Keratinocyte (primary cell): ENCODE results near the gene FBXO45. TPM values are rescaled to one million over a fixed set of nuclear protein-coding genes. Genes with fewer than 3 reads are reported as not detected.

ENCODE experiments used
- DNase-seq: peaks from one replicate; pipeline ENCODE4 v3.0.0-alpha.2; 2011; ENCODE audit warnings: low read depth, missing footprints, low spot score
- FAIRE-seq: peaks from 2 replicates; lab custom pipeline; 2011; peaks lifted over from hg19 to GRCh38; lab: Jason Lieb, UNC
- H2AFZ ChIP-seq: 2 replicates; pipeline ENCODE4 v1.6.0; 2012; ENCODE audit warnings: low read length, control low read depth, inconsistent platforms; ENCODE audit not compliant: control insufficient read depth
- H3K27ac ChIP-seq: 2 replicates; pipeline ENCODE4 v1.5.1; 2011; ENCODE audit warnings: low read length; ENCODE audit not compliant: control insufficient read depth, insufficient read depth
- H3K27me3 ChIP-seq: 3 replicates; pipeline ENCODE4 v1.6.0; 2011; ENCODE audit warnings: low read length; ENCODE audit not compliant: control insufficient read depth, insufficient read depth; ENCODE audit errors: extremely low read depth
- H3K36me3 ChIP-seq, 2 experiments: 2 replicates in 1 of 2; 3 replicates in 1 of 2; pipeline ENCODE4 v1.5.1; 2011; ENCODE audit warnings: low read length in 2 of 2, mild to moderate bottlenecking in 1 of 2; ENCODE audit not compliant: control insufficient read depth in 2 of 2, insufficient read depth in 2 of 2; ENCODE audit errors: extremely low read depth in 1 of 2
- H3K4me1 ChIP-seq: 3 replicates; pipeline ENCODE4 v1.5.1; 2011; ENCODE audit warnings: low read length; ENCODE audit not compliant: control insufficient read depth, insufficient read depth; ENCODE audit errors: extremely low read depth
- H3K4me2 ChIP-seq: 3 replicates; pipeline ENCODE4 v1.6.0; 2011; ENCODE audit warnings: low read depth, low read length; ENCODE audit not compliant: control insufficient read depth, insufficient read depth; ENCODE audit errors: extremely low read depth
- H3K4me3 ChIP-seq, 3 experiments: fragments of 200-600 bp in 1 of 3; sonication (generic) in 1 of 3; 2 replicates in 2 of 3; 3 replicates in 1 of 3; pipeline ENCODE4 v1.5.1; 2011 to 2016; ENCODE audit warnings: low read length in 3 of 3, mild to moderate bottlenecking in 3 of 3, control low read depth in 2 of 3, inconsistent platforms in 1 of 3, low read depth in 1 of 3, mixed read lengths in 1 of 3, mixed run types in 1 of 3, moderate library complexity in 1 of 3; ENCODE audit not compliant: control insufficient read depth in 2 of 3, insufficient read depth in 2 of 3; ENCODE audit errors: extremely low read depth in 1 of 3
- H3K79me2 ChIP-seq: 2 replicates; pipeline ENCODE4 v1.6.0; 2012; ENCODE audit warnings: low read length; ENCODE audit not compliant: control insufficient read depth, insufficient read depth
- H3K9ac ChIP-seq: 3 replicates; pipeline ENCODE4 v1.6.0; 2011; ENCODE audit warnings: low read length; ENCODE audit not compliant: control insufficient read depth, insufficient read depth; ENCODE audit errors: extremely low read depth
- H3K9me1 ChIP-seq: 3 replicates; pipeline ENCODE4 v1.6.0; 2011; ENCODE audit warnings: low read length; ENCODE audit not compliant: control insufficient read depth, insufficient read depth; ENCODE audit errors: extremely low read depth
- H3K9me3 ChIP-seq: 2 replicates; pipeline ENCODE4 v1.5.1; 2012; ENCODE audit warnings: low read depth, low read length; ENCODE audit not compliant: control insufficient read depth
- H4K20me1 ChIP-seq: 3 replicates; pipeline ENCODE4 v1.6.0; 2011; ENCODE audit warnings: low read length; ENCODE audit not compliant: control insufficient read depth, insufficient read depth; ENCODE audit errors: extremely low read depth
- CTCF ChIP-seq, 3 experiments: IDR thresholded peaks in 1 of 3; conservative IDR thresholded peaks in 1 of 3; optimal IDR thresholded peaks in 1 of 3; 2 replicates in 2 of 3; 3 replicates in 1 of 3; pipeline versions ENCODE3 to v1.5.1; 2011; ENCODE audit warnings: low read length in 3 of 3, mild to moderate bottlenecking in 3 of 3, moderate library complexity in 2 of 3, control low read depth in 1 of 3, inconsistent platforms in 1 of 3; ENCODE audit not compliant: insufficient read depth in 2 of 3; ENCODE audit errors: extremely low read depth in 1 of 3
- EZH2 ChIP-seq: IDR thresholded peaks from one replicate; pipeline ENCODE4 v1.6.1; 2012; ENCODE audit warnings: inconsistent platforms, mild to moderate bottlenecking, low read length, moderate library complexity
- dilution Hi-C: fragments of 300-500 bp; cut with MboI; formaldehyde crosslinking; loops from one replicate; pipeline ENCODE4 v1.7.0; 2020; ENCODE audit warnings: low sequenced_read_pairs; ENCODE audit not compliant: extremely low pct_ligation_motif_present
- polyA plus RNA-seq, 5 experiments: library from polyadenylated mRNA; depleted of rRNA in 3 of 5; stranded (reverse) in 3 of 5; stranded (forward) in 1 of 5; unstranded in 1 of 5; fragments of >200 nt; gene quantifications; 1 replicate in 1 of 5; 2 replicates in 3 of 5; 3 replicates in 1 of 5; pipeline versions ENCODE4 v1.2.1 to v1.2.3, GENCODE V29; 2011 to 2012; ENCODE audit warnings: missing spikeins in 2 of 5, low read depth in 1 of 5, low replicate concordance in 1 of 5

FBXO45 gene
- polyA plus RNA-seq, 1 donor (not counting 4 experiments of a cell fraction or from before 2014, with no cell fraction given) = 17.9 TPM

- peaks cover 4 to 7% of the 10 kb centered on the region in 2 experiments for H3K36me3 ChIP-seq
- H3K4me1 ChIP-seq = no peaks in the 10 kb centered on the region
- no peaks in the 10 kb centered on the region for H3K9me1 ChIP-seq
- peaks cover 3% of the 10 kb centered on the region for H3K79me2 ChIP-seq
- H3K27ac ChIP-seq = no peak overlapping the region
- H3K27me3 ChIP-seq = no peaks in the 10 kb centered on the region
- H3K4me2 ChIP-seq = no peak overlapping the region
- H2AFZ ChIP-seq = no peak overlapping the region
- dilution Hi-C loops = no loop called here
- H4K20me1 ChIP-seq = no peaks in the 10 kb centered on the region
- TF ChIP-seq EZH2 = no peak
- no peak for TF ChIP-seq CTCF (optimal IDR thresholded peaks at IDR 0.05 in 1 of 3, IDR thresholded peaks at IDR 0.05 in 1 of 3, conservative IDR thresholded peaks at IDR 0.05 in 1 of 3; ENCODE audit: extremely low read depth in 1 of 3, insufficient read depth in 2 of 3, low read length in 3 of 3)
- DNase-seq = no peak
- H3K4me3 ChIP-seq = no peak overlapping the region
- FAIRE-seq = no peak
- H3K9me3 ChIP-seq = no peaks in the 10 kb centered on the region
- no peak overlapping the region for H3K9ac ChIP-seq
Observed at GRCh38 chr3:196557236-196557635, 11.2 kb upstream of the FBXO45 start.

DNA sequence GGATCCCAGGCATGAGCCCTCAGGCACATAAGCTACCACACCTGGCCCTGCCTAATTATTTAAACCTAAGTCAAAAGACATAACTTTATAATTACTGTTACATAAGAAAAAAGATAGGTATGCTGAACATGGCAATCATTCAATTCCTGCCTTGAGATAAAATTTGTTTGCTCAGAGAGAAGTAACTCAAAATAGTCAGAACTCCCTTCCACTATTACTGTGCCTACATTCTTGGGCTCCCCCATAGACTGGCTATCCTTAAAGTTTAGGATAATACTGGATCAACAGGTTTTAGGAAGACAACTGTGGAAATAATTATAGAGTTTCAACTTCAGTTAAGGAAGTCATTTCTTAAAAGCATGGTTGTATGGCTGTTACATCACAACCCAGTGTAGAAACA, 10.0 kb upstream of the FBXO45 start:
- Histone ChIP-seq H3K4me2 (no peak overlapping the region), H4K20me1 (no peaks in the 10 kb centered on the region), H3K9me1 (no peaks in the 10 kb centered on the region), H3K79me2 (peaks cover 12% of the 10 kb centered on the region), H3K9me3 (no peaks in the 10 kb centered on the region), H3K36me3 (peaks cover 4 to 6% of the 10 kb centered on the region in 2 experiments), H3K27me3 (no peaks in the 10 kb centered on the region), H3K27ac (no peak overlapping the region), H3K9ac (no peak overlapping the region), H3K4me1 (peaks cover 4% of the 10 kb centered on the region), H2AFZ (no peak overlapping the region), H3K4me3 (no peak overlapping the region)
- dilution Hi-C loops = no loop called here
- DNase-seq (no peak), FAIRE-seq (no peak)
- no peak for TF ChIP-seq EZH2
- no peak for TF ChIP-seq CTCF (optimal IDR thresholded peaks at IDR 0.05 in 1 of 3, IDR thresholded peaks at IDR 0.05 in 1 of 3, conservative IDR thresholded peaks at IDR 0.05 in 1 of 3; ENCODE audit: extremely low read depth in 1 of 3, insufficient read depth in 2 of 3, low read length in 3 of 3)
